ENCODE results near the gene BCAS3.

DNA sequence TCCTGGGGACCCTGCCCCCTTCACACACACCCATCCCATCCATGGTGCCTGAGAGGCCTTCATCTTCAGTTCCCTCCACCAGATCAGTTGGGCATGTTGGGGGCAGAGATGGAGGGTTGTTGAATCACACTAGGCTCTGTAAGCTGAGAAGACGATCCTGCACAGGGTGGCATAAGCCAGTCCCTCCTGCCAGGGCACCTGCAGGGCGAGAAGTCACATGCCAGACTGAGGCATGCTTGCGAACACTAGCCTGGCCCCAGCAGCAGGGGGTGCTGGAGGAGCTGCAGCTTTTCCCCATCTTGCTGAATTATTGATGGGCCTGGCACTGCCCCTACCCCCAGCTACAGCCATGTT, 715.9 kb downstream of the BCAS3 start:
- TF ChIP-seq, protein P1, sequence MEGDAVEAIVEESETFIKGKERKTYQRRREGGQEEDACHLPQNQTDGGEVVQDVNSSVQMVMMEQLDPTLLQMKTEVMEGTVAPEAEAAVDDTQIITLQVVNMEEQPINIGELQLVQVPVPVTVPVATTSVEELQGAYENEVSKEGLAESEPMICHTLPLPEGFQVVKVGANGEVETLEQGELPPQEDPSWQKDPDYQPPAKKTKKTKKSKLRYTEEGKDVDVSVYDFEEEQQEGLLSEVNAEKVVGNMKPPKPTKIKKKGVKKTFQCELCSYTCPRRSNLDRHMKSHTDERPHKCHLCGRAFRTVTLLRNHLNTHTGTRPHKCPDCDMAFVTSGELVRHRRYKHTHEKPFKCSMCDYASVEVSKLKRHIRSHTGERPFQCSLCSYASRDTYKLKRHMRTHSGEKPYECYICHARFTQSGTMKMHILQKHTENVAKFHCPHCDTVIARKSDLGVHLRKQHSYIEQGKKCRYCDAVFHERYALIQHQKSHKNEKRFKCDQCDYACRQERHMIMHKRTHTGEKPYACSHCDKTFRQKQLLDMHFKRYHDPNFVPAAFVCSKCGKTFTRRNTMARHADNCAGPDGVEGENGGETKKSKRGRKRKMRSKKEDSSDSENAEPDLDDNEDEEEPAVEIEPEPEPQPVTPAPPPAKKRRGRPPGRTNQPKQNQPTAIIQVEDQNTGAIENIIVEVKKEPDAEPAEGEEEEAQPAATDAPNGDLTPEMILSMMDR (IDR thresholded peaks at IDR 0.05) = no peak
- TF ChIP-seq POLR2A (IDR thresholded peaks at IDR 0.05) = no peak
- no peak for TF ChIP-seq EP300 (IDR thresholded peaks at IDR 0.05; ENCODE audit: low read depth)
- no peak for TF ChIP-seq POLR2AphosphoS5 (IDR thresholded peaks at IDR 0.05)

Measured in transverse colon (tissue), 4 donors.